Measurements from ENCODE around the gene POTED.
"Not testable (repeated sequence)": the region's sequence is repeated elsewhere in the genome, so short reads cannot be mapped to it uniquely, and the experiment has no call there.

The POTED gene
- total RNA-seq = 0 reads per million in 4 experiments

DNA sequence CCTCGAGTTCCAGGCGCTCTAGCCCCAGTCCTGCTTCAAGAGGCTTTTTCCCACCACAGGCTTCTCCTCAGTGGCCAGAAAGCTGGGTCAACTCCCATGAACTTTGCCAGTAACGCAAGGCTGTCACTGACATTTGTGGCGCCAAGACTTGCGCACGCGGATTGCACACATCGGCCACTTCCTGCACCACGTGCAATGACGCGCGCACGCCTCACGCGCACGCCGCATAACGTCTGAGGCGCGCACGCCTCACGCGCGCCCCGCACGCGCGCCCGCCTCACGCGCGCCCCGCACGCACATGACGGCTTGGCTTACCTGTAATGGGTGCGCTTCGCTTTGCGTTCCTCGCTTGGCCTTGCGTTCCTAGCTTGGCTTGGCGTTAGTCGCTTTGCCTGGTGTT, at the start of gene POTED:
Gene POTED, plus strand, starts transcription at position 301 of the 400 bp plus-strand sequence. CDS start 452 bp downstream, outside the sequence.
- DNase-seq = not testable (repeated sequence)

GRCh38 chr21:13650101-13650500, 40.5 kb downstream of the POTED start:
- DNase-seq = not testable (repeated sequence)

GRCh38 chr21:13651746-13652145, 42.2 kb downstream of the POTED start:
- DNase-seq = not testable (repeated sequence)
